Heart right ventricle (tissue), 16 donors: ENCODE results near the gene ARHGAP29. TPM values are rescaled to one million over a fixed set of nuclear protein-coding genes. Genes with fewer than 3 reads are reported as not detected.

ENCODE experiments used
- ATAC-seq, 8 donors: fragments of 200-7000 bp; cut with Tn5 transposase; one replicate each; pipeline ENCODE4 v1.9.1; 2020; ENCODE audit warnings: mild to moderate bottlenecking in 8 of 8, moderate library complexity in 8 of 8, moderate number of reproducible peaks in 1 of 8
- DNase-seq, 2 donors: peaks; one replicate each; pipeline ENCODE4 v3.0.0-alpha.2; 2020
- H3K27ac ChIP-seq, 10 donors: fragments of 200-600 bp; sonication (generic) in 2 of 10; one replicate each; pipeline versions ENCODE4 v1.5.0 to v1.8.0; 2020 to 2022; ENCODE audit warnings: mild to moderate bottlenecking in 3 of 10
- H3K27me3 ChIP-seq, 7 donors: fragments of 200-600 bp; one replicate each; pipeline ENCODE4 v1.8.0; 2021 to 2022; ENCODE audit warnings: mild to moderate bottlenecking in 2 of 7
- H3K36me3 ChIP-seq, 9 donors: fragments of 200-600 bp; sonication (generic) in 1 of 9; one replicate each; pipeline versions ENCODE4 v1.5.0 to v1.8.0; 2020 to 2022; ENCODE audit warnings: mild to moderate bottlenecking in 2 of 9
- H3K4me1 ChIP-seq, 9 donors: fragments of 200-600 bp; sonication (generic) in 1 of 9; one replicate each; pipeline versions ENCODE4 v1.5.0 to v1.8.0; 2020 to 2022; ENCODE audit warnings: mild to moderate bottlenecking in 4 of 9
- H3K4me3 ChIP-seq, 10 donors: fragments of 200-600 bp; sonication (generic) in 2 of 10; one replicate each; pipeline versions ENCODE4 v1.5.0 to v1.8.0; 2020 to 2022; ENCODE audit warnings: mild to moderate bottlenecking in 7 of 10, moderate library complexity in 2 of 10
- H3K9me3 ChIP-seq, 11 donors: fragments of 200-600 bp in 10 of 11; sonication (generic) in 2 of 11; one replicate each; pipeline versions ENCODE4 v1.5.0 to v1.8.0; 2013 to 2022; ENCODE audit warnings: mild to moderate bottlenecking in 2 of 11, control low read depth in 1 of 11, moderate library complexity in 1 of 11
- CTCF ChIP-seq, 9 donors: fragments of 200-600 bp; sonication (generic) in 2 of 9; IDR thresholded peaks; one replicate each; pipeline versions ENCODE4 v1.5.0 to v1.8.0; 2021 to 2022; ENCODE audit warnings: antibody characterized with exemption in 9 of 9, mild to moderate bottlenecking in 5 of 9, moderate library complexity in 1 of 9
- WGBS, 2 donors: extraction: QIAGEN DNeasy Blood & Tissue Kit; methylation state at CpG; one replicate each; pipeline ENCODE4 v1.1.7; 2013; ENCODE audit warnings: inconsistent platforms in 1 of 2; 5-methylcytosine and 5-hydroxymethylcytosine counted together
- intact Hi-C, 10 donors: fragments of 100-400 bp; cut with DNase I; formaldehyde crosslinking; loops; one replicate each; pipeline versions ENCODE4 v1.11.1 to v1.14.2; 2022
- polyA plus RNA-seq, 2 donors: library from polyadenylated mRNA; stranded (reverse); fragments of 200-250 nt; gene quantifications; one replicate each; pipeline ENCODE4 v1.2.3, GENCODE V29; 2013
- total RNA-seq, 10 donors: library from RNA; stranded (reverse); fragmentation: NEBNext Ultra II Directional in 3 of 10; extraction: Animal tissue kit (Norgen Biotek cat#: 25700) in 3 of 10; gene quantifications; one replicate each; pipeline versions ENCODE4 v1.2.1 to v1.2.4, GENCODE V29; 2021 to 2023
- donor health status: Arrhythmogenic right ventricular cardiomyopathy.
- donor health status: ischemic (EF 13 %, LVEDD 7.1; RV severe dilation, severe dysfunction).
- donor health status: healthy with polysubstance abuse.
- donor health status: DM: no; HTN: yes; CAD: no.
- donor health status: DM: no; HTN: no; CAD: no.
- donor health status: ischemic (EF 25% LVEDD 6.9; RV normal size, moderate dysfunction).
- donor health status: ischemic (EF 25% LVEDD 5.7; RV mildly dilated, moderate dysfunction).
- donor health status: healthy.
- donor health status: DM: yes; HTN: yes; CAD: no.
- donor health status: Ischemic cardiomyopathy.
- donor health status: ischemic (EF 35%, LVEDD 5.7; RV mildly dilated, moderate dysfunction).
- donor health status: nonischemic (EF 11% LVEDD 7.7; RV severe dilation, severe dysfunction).
- donor health status: DM: yes; HTN: yes; CAD: no.
- donor health status: PGD.
- donor health status: ischemic (EF 29% LVEDD 5.4; RV normal size, mild dysfunction).
- donor health status: nonischemic (EF 23%, LVEDD 6.1; RV moderate dilation, normal function).

ARHGAP29 gene
- total and polyA plus RNA-seq, 12 donors: 8.8 to 34.3 (median 27.7) TPM

- no peak for TF ChIP-seq CTCF (IDR thresholded peaks at IDR 0.05)
- H3K36me3 ChIP-seq: no peaks in the 10 kb centered on the region
- peak overlapping the region in 7 of 10 donors; percentile 15 to 99 (median 97) for H3K27ac ChIP-seq
- WGBS, 2 donors: 35 to 47% methylated on average over 1 of the region's 1 CpG
- DNase-seq (no peak), ATAC-seq (no peak)
- no peaks in the 10 kb centered on the region for H3K9me3 ChIP-seq
- H3K27me3 ChIP-seq: peaks cover 0 to 78% (median 0%) of the 10 kb centered on the region in 7 donors
- peak overlapping the region in 8 of 10 donors; percentile 84 to 97 (median 92) for H3K4me3 ChIP-seq
- intact Hi-C loops: loop anchor here in 7 of 10 donors (5.0 kb wide), 5 partner anchors 37 to 187 kb away; no protein-coding TSS in a partner anchor
- H3K4me1 ChIP-seq: peaks cover 0 to 84% (median 51%) of the 10 kb centered on the region in 9 donors
Observed at GRCh38 chr1:94234615-94235014, 2.8 kb downstream of the ARHGAP29 start.

- intact Hi-C loops: loop anchor here in 1 of 10 donors (5.0 kb wide), 1 partner anchor 49 kb away; no protein-coding TSS in a partner anchor
- Histone ChIP-seq H3K36me3 (no peaks in the 10 kb centered on the region), H3K4me1 (peaks cover 0 to 92% (median 73%) of the 10 kb centered on the region in 9 donors), H3K9me3 (no peaks in the 10 kb centered on the region), H3K27me3 (peaks cover 0 to 54% (median 0%) of the 10 kb centered on the region in 7 donors), H3K4me3 (peak overlapping the region in 2 of 10 donors; percentile 3 to 10), H3K27ac (peak overlapping the region in 8 of 10 donors; percentile 1 to 98 (median 62))
- no peak for ATAC-seq
- 72 to 78% methylated on average over 1 of the region's 1 CpG for WGBS, 2 donors
- no peak for TF ChIP-seq CTCF (IDR thresholded peaks at IDR 0.05)
- no peak for DNase-seq
Observed at GRCh38 chr1:94231746-94232145, 5.6 kb downstream of the ARHGAP29 start.

- Histone ChIP-seq H3K36me3 (no peaks in the 10 kb centered on the region), H3K27me3 (peaks cover 0 to 51% (median 0%) of the 10 kb centered on the region in 7 donors), H3K9me3 (no peaks in the 10 kb centered on the region), H3K4me1 (peaks cover 0 to 99% (median 82%) of the 10 kb centered on the region in 9 donors), H3K27ac (peak overlapping the region in 6 of 10 donors; percentile 1 to 98 (median 64)), H3K4me3 (peak overlapping the region in 2 of 10 donors; percentile 2 to 10)
- ATAC-seq (no peak), DNase-seq (no peak)
- no peak for TF ChIP-seq CTCF (IDR thresholded peaks at IDR 0.05)
- intact Hi-C loops: loop anchor here in 1 of 10 donors (5.0 kb wide), 1 partner anchor 49 kb away; no protein-coding TSS in a partner anchor
- WGBS, 2 donors: 57 to 66% methylated on average over 1 of the region's 1 CpG
Observed at GRCh38 chr1:94230920-94231319, 6.5 kb downstream of the ARHGAP29 start.

- H3K9me3 ChIP-seq: no peaks in the 10 kb centered on the region
- peak in 1 of 8 donors; percentile 62 for ATAC-seq
- peaks cover 0 to 34% (median 0%) of the 10 kb centered on the region in 7 donors for H3K27me3 ChIP-seq
- DNase-seq: no peak
- peaks cover 0 to 100% (median 81%) of the 10 kb centered on the region in 9 donors for H3K4me1 ChIP-seq
- H3K4me3 ChIP-seq: no peak overlapping the region
- intact Hi-C loops: loop anchor here in 1 of 10 donors (5.0 kb wide), 1 partner anchor 37 kb away; no protein-coding TSS in a partner anchor
- WGBS, 2 donors: 52 to 60% methylated on average over 4 of the region's 4 CpGs
- peak overlapping the region in 6 of 10 donors; percentile 0 to 97 (median 34) for H3K27ac ChIP-seq
- no peak for TF ChIP-seq CTCF (IDR thresholded peaks at IDR 0.05)
- no peaks in the 10 kb centered on the region for H3K36me3 ChIP-seq
Observed at GRCh38 chr1:94228640-94229375, 8.6 kb downstream of the ARHGAP29 start.
